CD4-positive, alpha-beta memory T cell (primary cell): ENCODE results near the gene PIK3C3. TPM values are rescaled to one million over a fixed set of nuclear protein-coding genes. Genes with fewer than 3 reads are reported as not detected.

Source experiments
- CTCF ChIA-PET: fragments of 350-600 bp; sonication (Branson Sonifier 250); formaldehyde crosslinking; loops from one replicate; lab custom pipeline; 2021; ENCODE audit warnings: inconsistent platforms; ENCODE audit not compliant: partially characterized antibody; lab: Charles Lee
- POLR2A ChIA-PET: fragments of 350-600 bp; sonication (Branson Sonifier 250); formaldehyde crosslinking; loops from one replicate; lab custom pipeline; 2021; ENCODE audit not compliant: partially characterized antibody; lab: Charles Lee
- DNase-seq, 5 donors: peaks; one replicate each; pipeline versions ENCODE4 v3.0.0 to v3.0.0-alpha.2; 2020 to 2022; ENCODE audit warnings: mixed read lengths in 1 of 5
- H3K27ac ChIP-seq: one replicate; pipeline ENCODE4 v1.7.0; 2013; ENCODE audit warnings: low read depth, low read length
- H3K27me3 ChIP-seq: 2 replicates; pipeline ENCODE4 v1.7.0; 2013; ENCODE audit warnings: mild to moderate bottlenecking, low read length, moderate library complexity; ENCODE audit not compliant: insufficient read depth
- H3K36me3 ChIP-seq: 2 replicates; pipeline ENCODE4 v1.7.0; 2013; ENCODE audit warnings: mild to moderate bottlenecking, low read length, moderate library complexity; ENCODE audit not compliant: insufficient read depth
- H3K4me1 ChIP-seq: 2 replicates; pipeline ENCODE4 v1.7.0; 2013; ENCODE audit warnings: mild to moderate bottlenecking, low read length, moderate library complexity; ENCODE audit not compliant: insufficient read depth
- H3K4me3 ChIP-seq, 2 donors: one replicate each; pipeline ENCODE4 v1.7.0; 2013; ENCODE audit warnings: low read length in 2 of 2, mild to moderate bottlenecking in 1 of 2
- H3K9me3 ChIP-seq, 2 donors: one replicate each; pipeline ENCODE4 v1.7.0; 2013; ENCODE audit warnings: low read length in 2 of 2, control low read depth in 1 of 2; ENCODE audit not compliant: control insufficient read depth in 1 of 2
- H3K27ac Mint-ChIP-seq, 7 donors: one replicate each; pipeline ENCODE4 v1.8.0; 2020 to 2021; ENCODE audit warnings: mixed read lengths in 7 of 7, mild to moderate bottlenecking in 6 of 7, inconsistent platforms in 3 of 7, moderate library complexity in 3 of 7
- H3K27me3 Mint-ChIP-seq, 2 donors: one replicate each; pipeline ENCODE4 v1.8.0; 2020 to 2021; ENCODE audit warnings: mixed read lengths in 2 of 2
- H3K36me3 Mint-ChIP-seq, 2 donors: one replicate each; pipeline ENCODE4 v1.8.0; 2020 to 2021; ENCODE audit warnings: mixed read lengths in 2 of 2, inconsistent platforms in 1 of 2, mild to moderate bottlenecking in 1 of 2
- H3K4me1 Mint-ChIP-seq, 4 donors: one replicate each; pipeline ENCODE4 v1.8.0; 2020 to 2021; ENCODE audit warnings: mixed read lengths in 4 of 4, mild to moderate bottlenecking in 1 of 4
- H3K4me3 Mint-ChIP-seq, 8 donors: one replicate each; pipeline ENCODE4 v1.8.0; 2020 to 2021; ENCODE audit warnings: mixed read lengths in 8 of 8, mild to moderate bottlenecking in 7 of 8, moderate library complexity in 6 of 8, inconsistent platforms in 3 of 8
- H3K9me3 Mint-ChIP-seq, 8 donors: one replicate each; pipeline ENCODE4 v1.8.0; 2020 to 2021; ENCODE audit warnings: mixed read lengths in 8 of 8, mild to moderate bottlenecking in 5 of 8, inconsistent platforms in 3 of 8, moderate library complexity in 1 of 8
- intact Hi-C: fragments of 100-400 bp; cut with micrococcal nuclease; formaldehyde crosslinking; loops from one replicate; pipeline ENCODE4 v1.15.1; 2023
- polyA plus RNA-seq, 2 donors: library from polyadenylated mRNA; unstranded; fragments of 300-500 nt; fragmentation: Illumina TruSeq; gene quantifications; one replicate each; pipeline ENCODE4 v1.2.3, GENCODE V29; 2021
- total RNA-seq, 2 experiments: library from RNA; stranded (reverse); gene quantifications; one replicate each; pipeline ENCODE4 v1.2.3, GENCODE V29; 2021

PIK3C3 gene
- total and polyA plus RNA-seq, 4 experiments from 2014 or later, result 31.0 to 78.0 (median 54.8) TPM

- intact Hi-C loops, result no loop called here
- POLR2A ChIA-PET, result no interaction called here
- CTCF ChIA-PET, result interaction anchor here (1.1 to 2.0 kb wide), 2 partner anchors 9 to 18 kb away, joined by 3 to 10 read pairs; no protein-coding TSS in a partner anchor
Measured at GRCh38 chr18:42131930-42132244, 176.9 kb downstream of the PIK3C3 start.

More at GRCh38 chr18:42131930-42132244, 176.9 kb downstream of the PIK3C3 start:
- Histone ChIP-seq H3K4me3 (no peak overlapping the region), H3K27me3 (no peaks in the 10 kb centered on the region), H3K9me3 (no peaks in the 10 kb centered on the region), H3K4me1 (no peaks in the 10 kb centered on the region), H3K36me3 (no peaks in the 10 kb centered on the region), H3K27ac (no peak overlapping the region)
- DNase-seq, result no peak
- Mint-ChIP-seq H3K9me3 (peaks cover 0 to 2% (median 0%) of the 10 kb centered on the region in 8 donors), H3K36me3 (no peaks in the 10 kb centered on the region), H3K4me1 (no peaks in the 10 kb centered on the region), H3K27ac (no peak overlapping the region), H3K4me3 (no peak overlapping the region), H3K27me3 (no peaks in the 10 kb centered on the region)
